Naive B cell (primary cell): Measurements from ENCODE around the gene GABRR3. TPM values are rescaled to one million over a fixed set of nuclear protein-coding genes. Genes with fewer than 3 reads are reported as not detected.
A peak's percentile ranks its signal among the peaks of the same experiment; 100 is the strongest.

Source experiments
- ATAC-seq, 2 donors: fragments of 150-1000 bp; cut with Tn5 transposase; 2 replicates each; pipeline ENCODE4 v1.10.0; 2021; ENCODE audit warnings: low read depth in 2 of 2, mild to moderate bottlenecking in 2 of 2, moderate library complexity in 2 of 2
- DNase-seq: peaks from one replicate; pipeline ENCODE4 v3.0.0; 2022
- H3K27ac Mint-ChIP-seq, 6 donors: one replicate each; pipeline ENCODE4 v1.8.0; 2020 to 2022; ENCODE audit warnings: mild to moderate bottlenecking in 6 of 6, mixed read lengths in 6 of 6, moderate library complexity in 5 of 6, inconsistent platforms in 2 of 6
- H3K27me3 Mint-ChIP-seq, 3 donors: one replicate each; pipeline ENCODE4 v1.8.0; 2021 to 2022; ENCODE audit warnings: mixed read lengths in 3 of 3, mild to moderate bottlenecking in 1 of 3
- H3K36me3 Mint-ChIP-seq, 2 donors: one replicate each; pipeline ENCODE4 v1.8.0; 2020 to 2022; ENCODE audit warnings: mixed read lengths in 2 of 2, inconsistent platforms in 1 of 2, mild to moderate bottlenecking in 1 of 2
- H3K4me1 Mint-ChIP-seq, 3 donors: one replicate each; pipeline ENCODE4 v1.8.0; 2020 to 2022; ENCODE audit warnings: mixed read lengths in 3 of 3, inconsistent platforms in 1 of 3, mild to moderate bottlenecking in 1 of 3, moderate library complexity in 1 of 3
- H3K4me3 Mint-ChIP-seq, 8 donors: one replicate each; pipeline ENCODE4 v1.8.0; 2020 to 2022; ENCODE audit warnings: mild to moderate bottlenecking in 8 of 8, mixed read lengths in 8 of 8, moderate library complexity in 8 of 8, inconsistent platforms in 2 of 8
- H3K9me3 Mint-ChIP-seq, 7 donors: one replicate each; pipeline ENCODE4 v1.8.0; 2020 to 2022; ENCODE audit warnings: mixed read lengths in 7 of 7, mild to moderate bottlenecking in 5 of 7, inconsistent platforms in 2 of 7, moderate library complexity in 1 of 7
- polyA plus RNA-seq, 6 donors: library from polyadenylated mRNA; unstranded; fragments of 300-500 nt; fragmentation: Illumina TruSeq; gene quantifications; one replicate each; pipeline ENCODE4 v1.2.3, GENCODE V29; 2021; ENCODE audit warnings: low read depth in 6 of 6

GABRR3 gene
- polyA plus RNA-seq, 6 donors from 2014 or later = not detected

DNA sequence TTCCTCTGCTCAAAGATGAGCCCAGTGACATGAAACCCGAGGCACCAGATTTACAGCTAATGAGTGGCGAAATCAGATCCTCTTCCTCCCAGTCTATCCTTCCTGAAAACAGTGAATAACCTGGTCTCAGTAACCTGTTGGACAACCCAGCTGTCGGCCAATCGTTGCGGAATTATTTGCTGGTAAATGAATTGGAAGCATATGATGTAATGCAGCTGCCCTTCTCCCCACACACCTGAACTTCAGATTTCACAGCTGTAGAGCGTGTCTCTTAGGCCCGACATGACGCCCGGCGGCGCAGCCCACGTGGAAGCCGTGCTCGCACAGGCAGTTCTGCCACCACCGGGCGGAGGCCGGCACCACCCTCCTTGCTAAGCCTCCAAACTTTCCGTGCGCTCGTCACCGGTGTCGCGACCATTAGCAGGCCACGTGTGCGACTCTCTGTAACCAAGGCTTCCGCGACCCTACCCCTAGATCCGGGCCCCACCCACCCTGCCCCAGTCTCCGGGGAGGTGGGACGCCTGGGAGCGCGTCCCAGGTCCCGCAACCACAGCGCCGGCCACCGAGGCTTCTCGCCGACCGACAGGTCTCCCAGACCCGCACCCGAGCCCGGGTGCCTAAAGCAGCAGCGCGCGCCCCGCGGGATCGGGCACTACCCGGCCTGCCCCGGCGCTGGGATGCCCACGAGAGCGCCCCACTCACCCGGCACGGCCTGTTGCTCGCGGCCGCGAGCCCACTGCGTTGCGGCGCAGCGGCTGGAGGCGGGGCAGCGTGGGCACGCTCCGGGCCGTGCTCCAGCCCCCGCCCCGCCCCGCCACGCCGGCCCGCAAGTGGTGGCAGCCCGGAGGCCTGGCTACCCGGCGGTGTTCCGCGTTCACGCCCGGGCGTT is 63.2 kb downstream of the GABRR3 start, which contains the start of gene RIOX2:
Gene RIOX2 (minus strand): TSS at position 753 of the 889 bp plus-strand sequence. CDS start 4,838 bp downstream, outside the sequence.
- H3K9me3 Mint-ChIP-seq = no peaks in the 10 kb centered on the region
- peak within 1 kb of the TSS; percentile 59 to 96 (median 91) for H3K27ac Mint-ChIP-seq
- ATAC-seq = peak; percentile 89 to 90
- H3K36me3 Mint-ChIP-seq = peaks cover 0 to 2% of the 10 kb centered on the region in 2 donors
- H3K27me3 Mint-ChIP-seq = no peaks in the 10 kb centered on the region
- DNase-seq = peak; percentile 67
- H3K4me3 Mint-ChIP-seq = peak within 1 kb of the TSS; percentile 84 to 97 (median 94)
- peaks cover 24 to 58% (median 45%) of the 10 kb centered on the region in 3 donors for H3K4me1 Mint-ChIP-seq

DNA sequence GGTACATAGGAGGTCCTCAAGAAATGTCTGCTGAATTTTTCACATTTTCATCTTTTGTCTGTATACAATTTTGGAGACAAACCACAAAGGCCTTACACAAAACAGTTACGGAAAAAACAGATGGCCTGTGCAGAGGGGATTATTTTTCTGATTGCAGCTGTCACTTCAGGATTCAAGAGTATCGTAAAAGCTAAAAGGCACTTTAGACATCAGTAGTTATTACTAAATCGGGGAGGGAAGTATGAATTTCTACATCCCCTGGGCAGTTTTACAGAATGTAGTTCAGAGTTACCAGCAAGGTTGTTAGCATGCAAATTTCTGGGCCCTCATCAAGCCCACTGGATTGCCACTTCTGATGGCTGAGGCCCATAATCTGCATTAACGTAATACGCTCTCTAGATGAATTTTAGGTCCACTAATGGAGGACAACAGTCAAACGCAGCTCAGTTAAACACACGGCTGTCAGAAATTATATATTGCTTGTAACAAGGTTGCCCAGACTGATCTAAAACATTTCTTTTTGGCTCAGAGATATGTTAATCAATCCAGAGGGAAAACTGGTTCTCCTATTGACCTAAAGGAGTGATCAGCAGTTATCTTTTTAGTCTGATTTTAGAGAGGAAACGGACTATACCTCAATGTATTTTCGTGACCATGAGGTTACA is 64.0 kb downstream of the GABRR3 start:
- Mint-ChIP-seq H3K36me3 (peaks cover 0 to 4% of the 10 kb centered on the region in 2 donors), H3K4me1 (peaks cover 24 to 60% (median 46%) of the 10 kb centered on the region in 3 donors)

DNA sequence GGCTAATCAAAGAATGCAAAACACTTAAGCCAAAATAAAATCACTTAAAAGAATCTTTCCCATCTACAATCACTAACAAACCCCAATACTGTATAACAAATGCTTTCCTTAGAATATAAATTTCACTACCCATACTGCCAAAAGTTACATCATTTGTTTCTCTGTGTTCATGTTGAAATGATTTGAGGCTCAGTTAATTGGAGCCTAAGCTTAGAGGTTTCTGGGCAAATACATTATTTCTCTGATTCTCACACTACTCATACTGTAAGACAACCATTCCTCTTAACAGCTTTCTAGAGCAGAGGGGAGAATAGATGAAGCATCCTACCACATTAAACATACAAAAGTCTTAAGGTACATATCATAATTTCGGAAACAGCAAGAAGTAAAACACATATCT is 65.0 kb downstream of the GABRR3 start:
- Mint-ChIP-seq H3K27ac (peak overlapping the region in 2 of 6 donors; percentile 1 to 7), H3K27me3 (no peaks in the 10 kb centered on the region), H3K4me1 (peaks cover 27 to 61% (median 54%) of the 10 kb centered on the region in 3 donors)

More for the DNA sequence above, 64.0 kb downstream of the GABRR3 start:
- no peaks in the 10 kb centered on the region for H3K9me3 Mint-ChIP-seq
- no peaks in the 10 kb centered on the region for H3K27me3 Mint-ChIP-seq
- H3K27ac Mint-ChIP-seq = peak overlapping the region in 5 of 6 donors; percentile 44 to 96 (median 89)
- peak overlapping the region; percentile 84 to 97 (median 94) for H3K4me3 Mint-ChIP-seq
- no peak for DNase-seq
- ATAC-seq = no peak

DNA sequence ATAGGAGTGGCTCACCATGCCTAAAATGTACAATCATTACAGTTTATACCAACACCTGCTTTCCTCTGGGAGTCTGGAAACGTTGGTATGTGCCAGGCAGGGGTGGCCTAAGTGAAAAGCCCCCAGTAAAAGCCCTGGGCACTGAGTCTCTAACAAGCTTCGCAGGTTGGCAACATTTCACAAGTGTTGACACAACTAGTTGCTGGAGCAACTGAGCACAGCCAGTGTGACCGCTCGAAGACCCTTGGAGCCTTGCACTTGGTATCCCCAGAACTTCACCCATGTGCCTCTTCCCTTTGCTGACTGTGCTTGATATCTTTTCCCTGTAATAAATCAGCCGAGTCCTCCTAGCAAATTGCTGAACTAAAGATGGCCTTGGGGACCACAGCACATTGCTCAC is 65.6 kb downstream of the GABRR3 start:
- Mint-ChIP-seq H3K9me3 (no peaks in the 10 kb centered on the region), H3K4me3 (peak overlapping the region in 1 of 8 donors; percentile 84), H3K27me3 (no peaks in the 10 kb centered on the region), H3K36me3 (peaks cover 0 to 4% of the 10 kb centered on the region in 2 donors), H3K4me1 (peaks cover 24 to 57% (median 54%) of the 10 kb centered on the region in 3 donors), H3K27ac (peak overlapping the region in 2 of 6 donors; percentile 3 to 14)
- no peak for ATAC-seq
- DNase-seq = no peak

More for the DNA sequence above, 65.0 kb downstream of the GABRR3 start:
- Mint-ChIP-seq H3K9me3 (no peaks in the 10 kb centered on the region), H3K4me3 (peak overlapping the region in 6 of 8 donors; percentile 16 to 95 (median 84)), H3K36me3 (peaks cover 0 to 4% of the 10 kb centered on the region in 2 donors)
- no peak for ATAC-seq
- no peak for DNase-seq

DNA sequence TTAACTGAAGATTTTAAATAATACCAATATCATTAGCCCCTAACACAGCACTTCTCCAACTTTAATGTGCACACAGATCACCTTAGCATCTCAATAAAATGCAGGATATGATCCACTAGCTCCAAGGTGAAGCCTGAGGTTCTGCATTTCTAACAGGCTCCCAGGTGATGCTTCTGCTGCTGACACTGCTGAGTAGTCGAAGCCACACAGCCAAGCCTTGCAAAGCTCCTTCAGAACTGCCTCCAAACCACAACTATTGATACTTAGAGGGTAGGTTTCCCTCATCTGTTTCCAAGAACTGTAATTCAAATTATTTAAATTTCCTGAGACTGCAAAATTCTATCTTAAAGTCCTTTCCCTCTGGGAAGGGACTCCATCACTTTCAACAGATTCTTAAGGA is 66.7 kb downstream of the GABRR3 start:
- no peaks in the 10 kb centered on the region for H3K27me3 Mint-ChIP-seq
- DNase-seq (no peak), ATAC-seq (no peak)
- no peak overlapping the region for H3K4me3 Mint-ChIP-seq
- peaks cover 4 to 7% of the 10 kb centered on the region in 2 donors for H3K36me3 Mint-ChIP-seq
- peaks cover 27 to 63% (median 52%) of the 10 kb centered on the region in 3 donors for H3K4me1 Mint-ChIP-seq
- H3K9me3 Mint-ChIP-seq = no peaks in the 10 kb centered on the region
- H3K27ac Mint-ChIP-seq = peak overlapping the region in 1 of 6 donors; percentile 14

DNA sequence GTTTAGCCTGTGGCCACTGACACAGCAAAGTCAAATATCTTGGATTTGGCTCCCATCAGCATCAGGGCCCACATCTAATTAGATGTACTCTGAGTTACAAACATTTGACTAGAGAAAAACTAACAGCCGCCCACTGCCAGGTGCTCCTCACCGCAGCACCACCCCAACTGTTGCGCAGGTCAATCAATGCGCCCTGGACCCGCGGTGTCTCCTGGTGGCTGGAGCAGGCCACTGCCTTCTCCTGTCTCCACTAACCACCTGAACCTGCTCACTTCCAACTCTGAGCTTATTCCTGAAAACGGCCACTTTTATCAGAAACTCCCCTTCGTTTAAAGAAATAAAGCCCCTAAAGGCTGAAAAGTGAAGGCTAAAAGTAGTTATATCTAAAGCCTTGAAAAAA is 67.1 kb downstream of the GABRR3 start:
- H3K4me3 Mint-ChIP-seq = peak overlapping the region in 1 of 8 donors; percentile 29
- ATAC-seq (no peak), DNase-seq (no peak)
- H3K9me3 Mint-ChIP-seq = no peaks in the 10 kb centered on the region
- peaks cover 4 to 7% of the 10 kb centered on the region in 2 donors for H3K36me3 Mint-ChIP-seq
- no peaks in the 10 kb centered on the region for H3K27me3 Mint-ChIP-seq
- no peak overlapping the region for H3K27ac Mint-ChIP-seq
- peaks cover 28 to 63% (median 51%) of the 10 kb centered on the region in 3 donors for H3K4me1 Mint-ChIP-seq

DNA sequence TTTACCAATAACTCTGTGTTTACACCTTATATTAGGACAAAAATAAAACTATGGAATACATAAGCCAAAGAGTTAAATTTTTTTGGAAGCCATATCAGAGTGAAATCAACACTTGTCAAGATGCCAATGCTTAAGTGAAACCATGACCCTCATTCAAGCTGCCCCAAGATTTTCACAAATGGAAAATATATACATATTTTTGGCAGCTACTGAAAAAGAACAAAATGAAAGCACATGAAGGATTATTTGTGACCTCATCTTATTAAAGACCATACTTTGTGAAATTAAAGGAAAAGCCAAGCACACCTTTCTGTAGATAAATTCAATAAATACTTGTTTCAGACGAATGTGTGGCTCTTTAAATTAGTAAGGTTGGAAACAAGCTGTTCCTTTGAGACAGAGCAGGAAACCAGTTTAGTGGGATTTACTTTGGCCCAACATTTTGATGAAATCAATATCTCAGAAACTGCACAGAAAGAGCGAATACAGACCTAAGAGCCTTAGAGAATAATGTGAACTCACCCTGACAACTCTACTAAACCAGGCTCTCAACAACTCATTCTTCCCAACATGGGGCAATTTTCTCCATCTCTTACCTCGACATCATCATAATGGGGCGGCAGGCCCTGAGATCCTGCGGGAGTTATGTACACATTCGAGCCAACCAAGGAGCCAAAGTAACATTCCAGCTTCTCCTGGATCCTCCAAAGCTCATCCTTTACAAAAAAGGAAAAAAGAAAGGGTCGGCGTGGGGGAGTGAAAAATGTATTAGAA is 73.9 kb downstream of the GABRR3 start:
- Mint-ChIP-seq H3K27me3 (no peaks in the 10 kb centered on the region), H3K4me1 (peaks cover 7 to 37% (median 20%) of the 10 kb centered on the region in 3 donors), H3K4me3 (no peak overlapping the region), H3K27ac (peak overlapping the region in 1 of 6 donors; percentile 12), H3K9me3 (no peaks in the 10 kb centered on the region), H3K36me3 (peaks cover 9 to 17% of the 10 kb centered on the region in 2 donors)
- no peak for DNase-seq
- ATAC-seq = no peak

DNA sequence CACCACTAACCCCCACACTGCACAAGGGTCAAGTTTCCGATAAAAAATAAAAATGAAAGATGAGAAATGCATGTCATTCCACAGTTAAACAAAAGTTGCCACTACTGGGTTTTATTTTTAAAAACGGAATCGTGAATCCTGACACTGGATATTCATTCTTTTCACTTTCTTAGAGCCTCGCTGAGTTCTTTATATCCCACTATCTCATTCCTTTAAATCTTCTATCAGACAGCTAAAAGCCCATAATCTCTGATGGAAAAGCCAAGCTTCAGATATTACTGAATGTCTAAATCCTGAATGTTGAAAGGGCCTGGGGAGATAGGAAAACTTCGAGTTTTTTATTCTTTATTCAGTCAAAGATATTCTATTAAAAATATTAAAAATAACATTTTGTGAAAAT is 74.6 kb downstream of the GABRR3 start:
- H3K4me1 Mint-ChIP-seq = peaks cover 5 to 33% (median 17%) of the 10 kb centered on the region in 3 donors
- H3K27ac Mint-ChIP-seq = no peak overlapping the region
- no peaks in the 10 kb centered on the region for H3K27me3 Mint-ChIP-seq
- H3K9me3 Mint-ChIP-seq = no peaks in the 10 kb centered on the region
- H3K4me3 Mint-ChIP-seq = no peak overlapping the region
- DNase-seq (no peak), ATAC-seq (no peak)
- H3K36me3 Mint-ChIP-seq = peaks cover 9 to 17% of the 10 kb centered on the region in 2 donors

DNA sequence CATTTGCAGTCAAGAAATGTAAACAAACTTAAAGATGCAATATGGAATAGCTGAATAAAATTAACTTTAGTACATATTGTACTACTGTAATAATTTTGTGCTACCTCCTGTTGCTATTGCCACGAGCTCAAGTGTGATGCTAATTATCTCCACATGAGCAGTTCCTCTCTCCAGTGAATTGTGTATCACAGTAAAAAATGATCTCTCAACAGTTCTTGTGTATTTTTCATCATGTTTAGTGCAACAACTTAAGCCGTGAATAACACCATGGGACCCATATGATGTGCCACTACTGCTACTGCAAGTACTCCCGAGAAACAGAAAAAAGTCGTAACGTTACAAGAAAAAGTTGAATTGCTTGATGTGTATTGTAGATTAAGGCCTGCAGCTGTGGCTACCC is 75.2 kb downstream of the GABRR3 start:
- no peak for DNase-seq
- ATAC-seq = no peak
- no peaks in the 10 kb centered on the region for H3K9me3 Mint-ChIP-seq
- H3K4me3 Mint-ChIP-seq = no peak overlapping the region
- peaks cover 9 to 17% of the 10 kb centered on the region in 2 donors for H3K36me3 Mint-ChIP-seq
- peaks cover 11 to 36% (median 17%) of the 10 kb centered on the region in 3 donors for H3K4me1 Mint-ChIP-seq
- no peaks in the 10 kb centered on the region for H3K27me3 Mint-ChIP-seq
- H3K27ac Mint-ChIP-seq = no peak overlapping the region

DNA sequence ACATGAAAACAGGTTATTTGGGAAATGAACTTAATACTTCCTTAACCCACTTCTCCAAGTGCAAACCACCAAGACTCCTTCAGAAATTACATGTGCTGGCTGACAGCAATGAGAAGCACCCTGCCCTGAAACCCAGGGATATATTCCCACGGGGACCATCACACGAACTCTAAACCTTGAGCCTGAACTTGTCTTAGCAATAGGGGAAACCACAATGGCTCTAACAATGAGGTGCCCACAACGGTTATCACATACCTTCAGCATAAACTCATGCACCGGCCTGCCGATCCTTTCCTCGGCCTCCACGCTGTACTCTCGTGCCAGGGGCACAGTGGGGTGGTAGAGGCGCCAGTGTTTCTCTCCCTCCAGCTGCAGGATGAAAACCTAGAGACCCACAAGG is 76.3 kb downstream of the GABRR3 start:
- DNase-seq (no peak), ATAC-seq (no peak)
- Mint-ChIP-seq H3K4me3 (no peak overlapping the region), H3K9me3 (no peaks in the 10 kb centered on the region), H3K36me3 (peaks cover 9 to 15% of the 10 kb centered on the region in 2 donors), H3K27ac (no peak overlapping the region), H3K4me1 (peaks cover 21 to 31% (median 21%) of the 10 kb centered on the region in 3 donors), H3K27me3 (no peaks in the 10 kb centered on the region)

DNA sequence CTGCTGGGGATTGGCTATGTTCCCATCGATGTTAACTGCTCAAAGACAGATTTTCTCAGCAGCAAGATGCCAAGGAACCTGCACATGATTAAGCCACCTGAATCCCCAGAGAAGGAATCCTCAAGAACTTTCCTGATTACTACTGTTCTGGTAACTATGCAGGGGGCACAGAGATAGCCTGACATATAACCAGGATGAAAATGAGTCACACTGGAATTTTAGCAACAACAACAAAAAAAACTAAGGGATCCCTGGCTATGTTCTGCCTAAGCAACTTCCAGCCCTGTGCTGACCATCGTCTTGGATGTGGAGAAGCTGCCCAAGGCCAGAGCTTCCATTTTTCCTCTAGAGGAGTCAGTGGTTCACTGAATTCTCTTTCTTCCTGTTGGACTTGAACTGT is 76.7 kb downstream of the GABRR3 start:
- Mint-ChIP-seq H3K27me3 (no peaks in the 10 kb centered on the region), H3K9me3 (no peaks in the 10 kb centered on the region), H3K36me3 (peaks cover 9 to 12% of the 10 kb centered on the region in 2 donors), H3K4me1 (peaks cover 18 to 27% (median 21%) of the 10 kb centered on the region in 3 donors), H3K27ac (no peak overlapping the region), H3K4me3 (no peak overlapping the region)
- ATAC-seq (no peak), DNase-seq (no peak)

DNA sequence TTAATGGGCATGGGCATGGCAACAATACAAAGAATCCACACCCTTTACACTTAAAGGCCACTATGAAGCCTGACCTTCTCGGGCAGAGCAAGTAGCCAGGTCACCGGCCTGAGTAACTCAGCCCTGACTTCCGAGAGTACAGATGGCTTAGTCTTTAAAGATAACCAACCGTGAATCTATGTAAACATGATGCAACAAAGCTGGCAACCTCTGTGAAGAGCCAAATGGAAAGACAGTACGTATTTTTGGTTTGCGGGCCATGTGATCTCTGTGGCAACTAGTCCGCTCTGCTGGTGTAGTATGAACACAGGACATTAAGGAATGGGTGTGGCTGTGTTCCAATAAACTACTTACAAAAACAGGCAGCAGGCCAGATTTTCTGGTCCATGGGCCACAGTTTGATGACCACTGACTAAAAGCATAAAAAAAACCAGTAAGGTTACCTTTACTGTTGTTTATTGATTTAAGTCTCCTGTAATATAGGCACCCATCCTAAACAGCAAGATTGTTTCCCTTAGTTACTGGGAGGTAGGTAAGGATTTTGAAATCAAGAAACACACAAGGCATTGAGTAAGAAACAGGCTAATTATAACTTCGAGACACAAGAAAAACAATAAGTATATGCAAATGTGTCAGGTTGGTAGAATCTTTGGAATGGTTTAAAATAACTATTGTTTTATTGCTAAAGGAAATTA is 77.4 kb downstream of the GABRR3 start:
- H3K27me3 Mint-ChIP-seq = no peaks in the 10 kb centered on the region
- H3K27ac Mint-ChIP-seq = peak overlapping the region in 1 of 6 donors; percentile 78
- no peak overlapping the region for H3K4me3 Mint-ChIP-seq
- ATAC-seq = no peak
- DNase-seq = no peak
- no peaks in the 10 kb centered on the region for H3K9me3 Mint-ChIP-seq
- peaks cover 14 to 17% of the 10 kb centered on the region in 2 donors for H3K36me3 Mint-ChIP-seq
- peaks cover 17 to 25% (median 21%) of the 10 kb centered on the region in 3 donors for H3K4me1 Mint-ChIP-seq
